GM23338 (cell line): ENCODE data around the gene SOAT2.

ENCODE experiments used
- CREB1 ChIP-seq: fragments of 250-450 bp; sonication (Bioruptor Pico); IDR thresholded peaks from 2 replicates; pipeline ENCODE4 v1.5.0; 2020; ENCODE audit warnings: low read depth, mild to moderate bottlenecking, moderate library complexity
- EZH2 ChIP-seq: fragments of 200-600 bp; sonication (generic); IDR thresholded peaks from one replicate; pipeline ENCODE4 v1.8.0; 2017; ENCODE audit warnings: antibody characterized with exemption, mild to moderate bottlenecking, low read depth; ENCODE audit not compliant: unreplicated experiment
- EZH2phosphoT487 ChIP-seq: fragments of 200-600 bp; sonication (generic); IDR thresholded peaks from one replicate; pipeline ENCODE4 v1.8.1; 2018; ENCODE audit warnings: antibody characterized with exemption; ENCODE audit not compliant: unreplicated experiment
- JUNB ChIP-seq: IDR thresholded peaks from one replicate; pipeline ENCODE4 v1.6.1; 2016; ENCODE audit warnings: antibody characterized with exemption; ENCODE audit not compliant: unreplicated experiment
- NANOG ChIP-seq: IDR thresholded peaks from 2 replicates; pipeline ENCODE4 v1.6.1; 2016; ENCODE audit warnings: antibody characterized with exemption, borderline replicate concordance
- POLR2AphosphoS5 ChIP-seq: IDR thresholded peaks from 2 replicates; pipeline ENCODE4 v1.6.1; 2016; ENCODE audit warnings: antibody characterized with exemption, low read depth
- STAT1 ChIP-seq: IDR thresholded peaks from one replicate; pipeline ENCODE4 v1.6.1; 2016; ENCODE audit warnings: antibody characterized with exemption; ENCODE audit not compliant: unreplicated experiment
- ZNF114 ChIP-seq: fragments of 250-450 bp; sonication (Bioruptor Pico); IDR thresholded peaks from 2 replicates; pipeline ENCODE4 v1.5.0; 2020; ENCODE audit warnings: mild to moderate bottlenecking, moderate library complexity
- TF ChIP-seq, protein P1 (sequence below), 2 experiments: fragments of 200-600 bp in 1 of 2; sonication (generic) in 1 of 2; conservative IDR thresholded peaks; 2 replicates each; pipeline versions ENCODE4 v1.5.1 to v1.6.1; 2016 to 2017; ENCODE audit warnings: antibody characterized with exemption in 2 of 2, low read depth in 2 of 2, mild to moderate bottlenecking in 2 of 2, moderate library complexity in 1 of 2
- TF ChIP-seq, protein P2 (sequence below): IDR thresholded peaks from one replicate; pipeline ENCODE4 v1.6.1; 2018; ENCODE audit warnings: antibody characterized with exemption; ENCODE audit not compliant: unreplicated experiment
- TF ChIP-seq, protein P3 (sequence below): IDR thresholded peaks from 2 replicates; pipeline ENCODE4 v1.6.1; 2016; ENCODE audit warnings: antibody characterized with exemption

DNA sequence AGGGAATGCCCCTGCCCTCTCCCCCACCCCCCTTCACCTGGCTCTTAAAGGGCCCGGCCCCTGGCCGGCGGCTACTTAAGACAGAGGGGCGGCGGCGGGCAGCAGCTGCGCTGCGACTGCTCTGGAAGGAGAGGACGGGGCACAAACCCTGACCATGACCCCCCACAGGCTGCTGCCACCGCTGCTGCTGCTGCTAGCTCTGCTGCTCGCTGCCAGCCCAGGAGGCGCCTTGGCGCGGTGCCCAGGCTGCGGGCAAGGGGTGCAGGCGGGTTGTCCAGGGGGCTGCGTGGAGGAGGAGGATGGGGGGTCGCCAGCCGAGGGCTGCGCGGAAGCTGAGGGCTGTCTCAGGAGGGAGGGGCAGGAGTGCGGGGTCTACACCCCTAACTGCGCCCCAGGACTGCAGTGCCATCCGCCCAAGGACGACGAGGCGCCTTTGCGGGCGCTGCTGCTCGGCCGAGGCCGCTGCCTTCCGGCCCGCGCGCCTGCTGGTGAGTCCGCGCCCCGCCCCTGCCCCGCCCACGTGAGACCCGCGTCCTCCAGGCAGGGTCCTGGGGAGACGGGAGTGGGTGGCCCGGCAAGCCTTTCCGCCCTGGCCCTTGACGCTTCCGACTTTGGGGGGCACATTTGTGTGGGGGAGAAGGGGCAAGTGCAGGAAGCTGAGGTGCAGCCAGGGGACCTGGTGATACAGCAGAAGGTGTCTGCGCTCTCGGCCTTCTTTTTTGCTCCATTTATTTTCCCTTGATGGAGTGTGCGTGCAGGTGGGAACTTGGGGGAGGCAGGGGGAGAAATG is 5.5 kb upstream of the SOAT2 start, which contains the start of gene IGFBP6:
- TF ChIP-seq, protein P1, sequence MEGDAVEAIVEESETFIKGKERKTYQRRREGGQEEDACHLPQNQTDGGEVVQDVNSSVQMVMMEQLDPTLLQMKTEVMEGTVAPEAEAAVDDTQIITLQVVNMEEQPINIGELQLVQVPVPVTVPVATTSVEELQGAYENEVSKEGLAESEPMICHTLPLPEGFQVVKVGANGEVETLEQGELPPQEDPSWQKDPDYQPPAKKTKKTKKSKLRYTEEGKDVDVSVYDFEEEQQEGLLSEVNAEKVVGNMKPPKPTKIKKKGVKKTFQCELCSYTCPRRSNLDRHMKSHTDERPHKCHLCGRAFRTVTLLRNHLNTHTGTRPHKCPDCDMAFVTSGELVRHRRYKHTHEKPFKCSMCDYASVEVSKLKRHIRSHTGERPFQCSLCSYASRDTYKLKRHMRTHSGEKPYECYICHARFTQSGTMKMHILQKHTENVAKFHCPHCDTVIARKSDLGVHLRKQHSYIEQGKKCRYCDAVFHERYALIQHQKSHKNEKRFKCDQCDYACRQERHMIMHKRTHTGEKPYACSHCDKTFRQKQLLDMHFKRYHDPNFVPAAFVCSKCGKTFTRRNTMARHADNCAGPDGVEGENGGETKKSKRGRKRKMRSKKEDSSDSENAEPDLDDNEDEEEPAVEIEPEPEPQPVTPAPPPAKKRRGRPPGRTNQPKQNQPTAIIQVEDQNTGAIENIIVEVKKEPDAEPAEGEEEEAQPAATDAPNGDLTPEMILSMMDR (conservative IDR thresholded peaks at IDR 0.05; ENCODE audit: low read depth in 2 of 2): no peak
- TF ChIP-seq EZH2: no peak
- no peak; the same call in 1 of the 2 replicates for TF ChIP-seq POLR2AphosphoS5
- TF ChIP-seq NANOG: no peak
- TF ChIP-seq CREB1 (CRISPR knock-in tag): no peak
- TF ChIP-seq EZH2phosphoT487: no peak
- TF ChIP-seq, protein P2, sequence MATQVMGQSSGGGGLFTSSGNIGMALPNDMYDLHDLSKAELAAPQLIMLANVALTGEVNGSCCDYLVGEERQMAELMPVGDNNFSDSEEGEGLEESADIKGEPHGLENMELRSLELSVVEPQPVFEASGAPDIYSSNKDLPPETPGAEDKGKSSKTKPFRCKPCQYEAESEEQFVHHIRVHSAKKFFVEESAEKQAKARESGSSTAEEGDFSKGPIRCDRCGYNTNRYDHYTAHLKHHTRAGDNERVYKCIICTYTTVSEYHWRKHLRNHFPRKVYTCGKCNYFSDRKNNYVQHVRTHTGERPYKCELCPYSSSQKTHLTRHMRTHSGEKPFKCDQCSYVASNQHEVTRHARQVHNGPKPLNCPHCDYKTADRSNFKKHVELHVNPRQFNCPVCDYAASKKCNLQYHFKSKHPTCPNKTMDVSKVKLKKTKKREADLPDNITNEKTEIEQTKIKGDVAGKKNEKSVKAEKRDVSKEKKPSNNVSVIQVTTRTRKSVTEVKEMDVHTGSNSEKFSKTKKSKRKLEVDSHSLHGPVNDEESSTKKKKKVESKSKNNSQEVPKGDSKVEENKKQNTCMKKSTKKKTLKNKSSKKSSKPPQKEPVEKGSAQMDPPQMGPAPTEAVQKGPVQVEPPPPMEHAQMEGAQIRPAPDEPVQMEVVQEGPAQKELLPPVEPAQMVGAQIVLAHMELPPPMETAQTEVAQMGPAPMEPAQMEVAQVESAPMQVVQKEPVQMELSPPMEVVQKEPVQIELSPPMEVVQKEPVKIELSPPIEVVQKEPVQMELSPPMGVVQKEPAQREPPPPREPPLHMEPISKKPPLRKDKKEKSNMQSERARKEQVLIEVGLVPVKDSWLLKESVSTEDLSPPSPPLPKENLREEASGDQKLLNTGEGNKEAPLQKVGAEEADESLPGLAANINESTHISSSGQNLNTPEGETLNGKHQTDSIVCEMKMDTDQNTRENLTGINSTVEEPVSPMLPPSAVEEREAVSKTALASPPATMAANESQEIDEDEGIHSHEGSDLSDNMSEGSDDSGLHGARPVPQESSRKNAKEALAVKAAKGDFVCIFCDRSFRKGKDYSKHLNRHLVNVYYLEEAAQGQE: no peak
- no peak for TF ChIP-seq JUNB
- TF ChIP-seq STAT1: no peak
- no peak for TF ChIP-seq ZNF114 (CRISPR knock-in tag)
- TF ChIP-seq, protein P3, sequence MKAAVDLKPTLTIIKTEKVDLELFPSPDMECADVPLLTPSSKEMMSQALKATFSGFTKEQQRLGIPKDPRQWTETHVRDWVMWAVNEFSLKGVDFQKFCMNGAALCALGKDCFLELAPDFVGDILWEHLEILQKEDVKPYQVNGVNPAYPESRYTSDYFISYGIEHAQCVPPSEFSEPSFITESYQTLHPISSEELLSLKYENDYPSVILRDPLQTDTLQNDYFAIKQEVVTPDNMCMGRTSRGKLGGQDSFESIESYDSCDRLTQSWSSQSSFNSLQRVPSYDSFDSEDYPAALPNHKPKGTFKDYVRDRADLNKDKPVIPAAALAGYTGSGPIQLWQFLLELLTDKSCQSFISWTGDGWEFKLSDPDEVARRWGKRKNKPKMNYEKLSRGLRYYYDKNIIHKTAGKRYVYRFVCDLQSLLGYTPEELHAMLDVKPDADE: no peak
